Stimulated activated naive B cell treated with anti-CD40 and anti-IgM and Interleukin-4, amounts not matched to agents 10 μg/mL and 1 μg/mL and 100 μg/mL, for 72 hours (primary cell): ENCODE data around the gene RAF1.

Source experiments
- ATAC-seq, 2 donors: fragments of 150-1000 bp; cut with Tn5 transposase; replicated peaks; 2 replicates each; pipeline ENCODE4 v1.10.0; 2021; ENCODE audit warnings: moderate library complexity in 1 of 2
- DNase-seq: peaks from one replicate; pipeline ENCODE4 v3.0.0; 2021
- H3K27ac Mint-ChIP-seq: one replicate; pipeline ENCODE4 v1.8.0; 2022; ENCODE audit warnings: mild to moderate bottlenecking, mixed read lengths
- H3K27me3 Mint-ChIP-seq, 2 donors: one replicate each; pipeline ENCODE4 v1.8.0; 2022; ENCODE audit warnings: mixed read lengths in 2 of 2
- H3K36me3 Mint-ChIP-seq, 2 donors: one replicate each; pipeline ENCODE4 v1.8.0; 2022; ENCODE audit warnings: mixed read lengths in 2 of 2, mild to moderate bottlenecking in 1 of 2
- H3K4me1 Mint-ChIP-seq, 2 donors: one replicate each; pipeline ENCODE4 v1.8.0; 2022; ENCODE audit warnings: mixed read lengths in 2 of 2, mild to moderate bottlenecking in 1 of 2
- H3K4me3 Mint-ChIP-seq, 2 donors: one replicate each; pipeline ENCODE4 v1.8.0; 2022; ENCODE audit warnings: mild to moderate bottlenecking in 2 of 2, mixed read lengths in 2 of 2, moderate library complexity in 1 of 2
- H3K9me3 Mint-ChIP-seq, 2 donors: one replicate each; pipeline ENCODE4 v1.8.0; 2022; ENCODE audit warnings: mixed read lengths in 2 of 2, mild to moderate bottlenecking in 1 of 2

RAF1 gene

DNA sequence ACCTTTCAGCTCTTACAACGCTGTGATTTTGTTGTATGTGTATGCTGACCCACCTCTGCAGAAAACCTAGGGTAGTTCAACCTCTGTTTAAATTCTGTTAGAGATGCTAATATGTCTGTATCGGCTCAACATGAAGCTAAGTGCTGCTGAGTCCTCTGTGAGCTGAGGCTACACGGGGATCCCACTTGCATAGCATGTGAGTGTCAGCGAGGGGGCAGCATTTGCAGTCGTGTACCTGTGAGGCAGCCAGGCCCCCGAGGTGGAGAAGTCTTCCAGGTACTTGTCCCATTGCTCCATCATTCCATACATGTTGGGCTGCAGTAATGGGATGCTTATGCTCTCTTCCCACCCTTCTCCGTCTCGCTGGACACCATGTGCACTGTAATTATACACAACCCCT lies 122.3 kb downstream of the RAF1 start:
- H3K4me1 Mint-ChIP-seq = no peaks in the 10 kb centered on the region
- H3K27me3 Mint-ChIP-seq = no peaks in the 10 kb centered on the region
- H3K9me3 Mint-ChIP-seq = no peaks in the 10 kb centered on the region
- ATAC-seq = no peak
- no peak overlapping the region for H3K4me3 Mint-ChIP-seq
- no peak overlapping the region for H3K27ac Mint-ChIP-seq
- no peak for DNase-seq
- H3K36me3 Mint-ChIP-seq = peaks cover 5 to 20% of the 10 kb centered on the region in 2 donors

DNA sequence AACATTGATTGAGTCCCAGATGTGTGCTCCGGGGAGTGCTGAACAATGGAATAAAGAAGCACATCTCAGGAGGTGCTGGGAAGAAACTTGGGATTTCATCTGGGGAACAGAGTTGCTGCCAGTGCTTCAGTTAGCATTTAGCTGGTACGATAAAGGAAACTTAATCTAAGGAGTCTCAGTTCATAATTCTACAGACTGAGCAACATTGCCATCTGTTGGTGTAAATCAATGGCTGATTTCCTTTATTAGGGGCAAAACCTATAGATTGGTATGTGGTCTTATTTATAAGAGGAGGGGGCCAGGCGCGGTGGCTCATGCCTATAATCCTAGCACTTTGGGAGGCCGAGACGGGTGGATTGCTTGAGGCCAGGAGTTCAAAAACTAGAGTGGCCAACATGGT lies 127.5 kb downstream of the RAF1 start:
- no peak for DNase-seq
- Mint-ChIP-seq H3K36me3 (peaks cover 21 to 40% of the 10 kb centered on the region in 2 donors), H3K9me3 (no peaks in the 10 kb centered on the region), H3K27me3 (no peaks in the 10 kb centered on the region), H3K4me1 (no peaks in the 10 kb centered on the region), H3K27ac (no peak overlapping the region), H3K4me3 (no peak overlapping the region)
- no peak for ATAC-seq
